Fibroblast of mammary gland (primary cell): ENCODE data around the gene MRPL47.
A peak's percentile ranks its signal among the peaks of the same experiment; 100 is the strongest.
"Not testable (repeated sequence)": the region's sequence is repeated elsewhere in the genome, so short reads cannot be mapped to it uniquely, and the experiment has no call there.

ENCODE experiments used
- DNase-seq: peaks from one replicate; pipeline ENCODE4 v3.0.0-alpha.2; 2010; ENCODE audit warnings: low read depth
- H3K4me3 ChIP-seq: 2 replicates; pipeline ENCODE4 v1.5.1; 2011; ENCODE audit warnings: low read depth, mild to moderate bottlenecking, low read length, moderate library complexity; ENCODE audit not compliant: control insufficient read depth
- CTCF ChIP-seq: conservative IDR thresholded peaks from 2 replicates; pipeline ENCODE4 v1.5.1; 2011; ENCODE audit warnings: low read depth, low read length, inconsistent platforms; ENCODE audit not compliant: control insufficient read depth, insufficient read depth

The MRPL47 gene

GRCh38 chr3:179604321-179605078, at the start of gene MRPL47, which contains the start of gene NDUFB5:
TSS of gene MRPL47 (minus strand) at chr3:179604638. CDS start at chr3:179604624, 14 bp downstream.
TSS of gene NDUFB5 (plus strand) at chr3:179604794. CDS start at chr3:179604816, 22 bp downstream.
- no peak for TF ChIP-seq CTCF
- peak within 1 kb of the TSS; percentile 68 for H3K4me3 ChIP-seq
- DNase-seq: peak; percentile 97

- DNase-seq: peak; percentile 71
- no peak for TF ChIP-seq CTCF
- H3K4me3 ChIP-seq: peak overlapping the region; percentile 75
Measured at GRCh38 chr3:179653096-179653797, 48.8 kb upstream of the MRPL47 start.

- H3K4me3 ChIP-seq: peak within 1 kb of the TSS; percentile 75
- no peak for TF ChIP-seq CTCF
Measured at GRCh38 chr3:179652447-179653095, 48.1 kb upstream of the MRPL47 start, which contains the start of gene USP13. TSS of gene USP13 (plus strand) at chr3:179653040. CDS start at chr3:179653226, 186 bp downstream.

GRCh38 chr3:179651687-179652446, 47.4 kb upstream of the MRPL47 start:
- H3K4me3 ChIP-seq: peak overlapping the region; percentile 55
- no peak for TF ChIP-seq CTCF
- DNase-seq: no peak

More at GRCh38 chr3:179652447-179653095, 48.1 kb upstream of the MRPL47 start, which contains the start of gene USP13:
- peak; percentile 87 for DNase-seq

GRCh38 chr3:179646177-179646576, 41.7 kb upstream of the MRPL47 start:
- DNase-seq: no peak
- no peak overlapping the region for H3K4me3 ChIP-seq
- no peak for TF ChIP-seq CTCF

GRCh38 chr3:179643837-179644236, 39.4 kb upstream of the MRPL47 start:
- H3K4me3 ChIP-seq, DNase-seq: not testable (repeated sequence)
